GM18520 (cell line): ENCODE measurements around the gene MST1.

ENCODE experiments used
- ATAC-seq: cut with Tn5 transposase; IDR thresholded peaks from one replicate; pipeline ENCODE4 v1.9.1; 2021; ENCODE audit not compliant: unreplicated experiment

MST1 gene

DNA sequence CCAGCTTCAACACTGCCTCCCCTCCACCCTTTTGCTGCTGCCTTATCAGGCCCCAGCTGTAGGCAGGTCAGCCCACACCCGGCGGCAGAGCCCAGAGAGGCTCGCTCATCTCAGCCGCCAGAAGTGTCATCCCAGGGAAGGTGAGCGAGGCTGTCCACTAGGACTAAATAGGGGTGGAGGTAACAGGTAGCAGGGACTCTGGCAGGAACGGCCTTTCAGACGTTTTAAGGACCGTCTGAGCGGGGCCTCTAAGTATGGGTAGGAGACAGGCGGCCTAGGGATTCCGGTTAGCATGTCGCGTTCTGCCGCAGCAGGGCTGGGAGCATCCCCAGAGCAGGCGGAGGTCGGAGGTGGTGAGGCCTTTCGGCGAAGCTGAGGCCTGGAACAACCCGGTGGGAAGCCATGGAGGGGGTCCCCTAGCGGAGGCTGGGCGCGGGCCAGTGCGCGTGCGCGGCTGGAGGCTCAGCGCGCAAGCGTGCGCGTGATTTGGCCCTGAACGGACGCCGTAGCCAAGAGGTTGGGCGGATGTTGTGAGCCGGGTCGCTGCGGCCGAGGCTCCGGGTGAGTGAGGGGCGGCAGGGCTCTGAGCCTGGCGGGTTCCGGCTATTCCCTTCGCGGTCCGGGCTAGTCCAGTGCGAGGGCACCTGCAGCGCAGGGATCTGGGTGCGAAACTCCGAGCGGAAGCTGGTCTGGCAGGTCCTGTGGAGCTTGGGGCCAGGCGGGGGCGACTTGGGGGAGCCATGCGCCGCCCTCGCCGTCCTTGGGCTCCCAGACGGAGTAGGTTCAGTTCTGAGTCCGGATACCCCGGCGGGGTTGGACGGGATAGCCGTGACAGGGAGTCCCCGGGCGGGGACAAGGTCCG, at the start of gene MST1, which contains the start of gene RNF123:
TSS of gene MST1 (minus strand) at position 429 of the 862 bp plus-strand sequence. CDS start 783 bp downstream, outside the sequence.
TSS of gene RNF123 (plus strand) at position 512 of the 862 bp plus-strand sequence. CDS start 1,609 bp downstream, outside the sequence.
- ATAC-seq = peak; percentile 69

DNA sequence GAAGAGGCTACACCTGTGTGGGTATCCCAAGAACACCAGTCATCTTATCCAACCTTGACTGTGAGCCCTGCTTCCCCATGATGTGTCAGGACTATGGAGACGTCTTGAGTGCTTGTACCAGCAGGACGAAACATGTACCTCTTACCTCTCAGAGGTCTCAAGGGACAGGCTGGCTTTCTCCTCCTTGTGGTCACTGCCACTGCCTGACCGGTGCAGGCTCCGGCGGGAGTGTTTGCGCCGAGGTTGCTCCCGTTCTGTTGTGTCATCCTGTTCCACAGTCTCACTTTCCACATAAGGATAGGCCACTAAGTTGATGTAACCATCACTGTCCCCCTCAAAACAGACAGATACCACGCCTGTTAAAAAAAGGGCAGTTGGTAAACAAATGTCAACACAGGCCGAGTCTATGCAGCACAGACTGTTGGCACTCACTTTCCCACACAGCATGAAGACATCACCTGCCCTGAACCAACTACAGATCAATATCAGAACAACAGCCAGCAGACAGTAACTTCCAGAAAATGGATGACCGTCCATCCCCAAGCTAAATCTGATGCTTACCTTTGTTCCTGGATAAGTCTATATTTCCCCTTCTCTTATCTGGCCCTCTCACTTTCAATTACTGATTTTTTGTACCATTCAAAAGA, 48.9 kb upstream of the MST1 start:
- ATAC-seq = no peak

DNA sequence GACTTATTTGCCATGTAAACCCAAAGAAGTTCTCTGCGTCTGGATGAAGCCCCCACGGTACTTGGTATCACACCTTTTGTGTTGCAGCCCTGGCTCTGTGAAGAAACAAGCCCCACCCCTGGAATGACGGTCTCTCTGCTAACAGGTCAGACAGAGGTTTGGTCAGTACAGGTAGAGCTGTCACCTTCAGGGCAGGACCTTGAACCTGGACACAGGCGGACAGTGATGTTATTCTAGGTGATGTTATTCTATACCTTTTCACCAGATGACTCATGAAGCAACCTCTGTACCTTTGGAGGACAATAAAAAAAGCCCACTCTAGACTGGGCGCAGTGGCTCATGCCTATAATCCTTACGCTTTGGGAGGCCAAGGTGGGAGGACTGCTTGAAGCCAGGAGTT, 45.5 kb upstream of the MST1 start:
- ATAC-seq = no peak

DNA sequence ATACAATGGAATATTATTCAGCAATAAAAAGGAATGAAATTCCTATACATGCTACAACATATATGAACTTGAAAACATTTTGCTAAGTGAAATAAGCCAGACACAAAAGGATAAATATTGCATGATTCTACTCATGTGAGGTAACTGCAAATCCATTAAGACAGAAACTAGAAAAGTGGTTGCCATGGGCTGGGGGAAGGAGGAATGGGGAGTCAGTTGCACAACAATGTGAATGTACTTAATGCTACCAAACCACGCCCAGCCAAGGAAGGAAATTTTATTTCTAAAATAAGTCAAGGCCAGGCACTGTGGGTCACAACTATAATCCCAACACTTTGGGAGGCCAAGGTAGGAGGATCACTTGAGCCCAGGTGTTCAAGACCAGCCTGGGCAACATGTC, 44.3 kb upstream of the MST1 start:
- ATAC-seq = no peak

GRCh38 chr3:49732597-49732996, 43.3 kb upstream of the MST1 start:
- no peak for ATAC-seq

DNA sequence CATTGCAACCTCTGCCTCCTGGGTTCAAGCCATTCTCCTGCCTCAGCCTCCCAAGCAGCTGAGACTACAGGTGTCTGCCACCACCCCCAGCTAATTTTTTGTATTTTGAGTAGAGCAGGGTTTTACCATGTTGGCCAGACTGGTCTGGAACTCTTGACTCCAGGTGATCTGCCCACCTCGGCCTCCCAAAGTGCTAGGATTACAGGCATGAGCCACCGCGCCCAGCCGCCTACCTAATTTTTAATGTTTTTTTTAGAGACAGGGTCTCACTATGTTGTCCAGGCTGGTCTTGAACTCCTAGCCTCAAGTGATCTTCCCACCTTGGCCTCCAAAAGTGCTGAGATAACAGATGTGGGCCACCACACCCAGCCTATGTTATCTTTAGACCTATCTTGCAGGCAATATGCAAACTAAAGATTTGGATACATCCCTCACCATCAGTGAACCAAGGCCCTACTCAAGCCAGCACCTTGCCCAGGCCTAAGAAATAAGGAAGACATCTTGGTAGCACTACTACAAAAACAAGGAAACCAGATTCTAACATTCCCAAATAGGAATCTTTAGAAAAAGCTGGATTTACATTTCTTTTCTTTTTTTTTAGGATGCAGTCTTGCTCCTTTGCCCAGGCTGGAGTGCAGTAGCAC, 40.8 kb upstream of the MST1 start:
- no peak for ATAC-seq

DNA sequence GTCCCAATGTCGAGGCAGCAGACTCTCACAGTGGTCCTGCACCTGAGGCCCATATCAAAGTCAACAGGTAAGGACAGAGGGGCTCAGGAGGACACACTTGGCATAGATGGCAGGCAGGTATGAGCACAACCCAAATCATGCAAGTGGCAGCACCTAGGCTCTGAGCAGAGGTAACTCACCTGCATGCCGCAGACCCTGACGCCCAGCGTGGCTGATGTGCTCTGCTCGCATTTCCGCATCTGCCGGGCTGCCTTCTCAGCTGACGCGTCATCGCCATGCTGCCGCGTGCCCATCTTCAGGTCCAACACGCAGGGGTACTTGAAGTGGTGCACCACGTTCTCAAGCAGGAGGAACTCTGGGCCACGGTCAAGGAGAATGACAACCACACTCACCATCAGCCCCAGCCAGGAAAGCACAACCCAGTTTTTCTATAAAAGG, 38.7 kb upstream of the MST1 start:
- ATAC-seq = no peak

GRCh38 chr3:49727154-49727923, 38.1 kb upstream of the MST1 start:
- no peak for ATAC-seq

DNA sequence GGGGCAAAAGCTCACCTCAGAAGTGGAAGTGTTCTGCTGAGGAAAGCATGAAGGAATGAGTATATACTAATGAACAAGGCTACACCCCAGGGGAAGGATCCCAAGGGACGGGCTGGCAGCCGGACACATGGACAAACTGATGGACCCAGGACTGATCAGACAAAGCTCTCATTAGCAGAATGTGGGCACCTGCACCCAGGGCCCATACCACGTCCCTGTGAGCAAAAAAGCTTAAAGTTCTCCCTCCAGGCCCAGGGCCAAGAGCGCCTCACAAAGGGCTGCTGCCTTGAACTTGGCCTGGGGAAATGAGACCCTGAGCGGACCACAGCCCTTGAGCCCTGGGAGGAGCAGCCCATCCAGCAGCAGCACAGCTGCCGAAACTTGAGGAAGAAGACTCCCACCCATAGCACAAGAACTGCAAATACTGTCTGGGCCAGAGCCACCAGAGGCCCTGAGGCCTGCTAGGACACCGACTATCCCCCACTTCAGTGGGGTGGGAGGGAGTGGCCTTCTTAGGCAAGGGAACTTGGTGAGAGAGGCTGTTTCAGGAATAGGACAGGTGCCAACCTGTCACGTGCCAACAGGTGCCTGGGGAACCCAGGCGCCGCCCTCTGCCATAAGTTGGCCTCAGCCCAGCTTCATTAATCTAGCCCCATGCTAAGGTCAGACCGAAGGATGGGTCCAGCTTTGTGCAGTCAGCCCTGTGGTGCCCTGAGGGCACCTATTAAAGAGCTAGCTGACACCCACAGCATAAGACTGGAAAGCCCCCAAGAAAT, 36.8 kb upstream of the MST1 start:
- ATAC-seq = no peak

GRCh38 chr3:49724586-49724985, 35.3 kb upstream of the MST1 start:
- no peak for ATAC-seq

GRCh38 chr3:49723628-49724551, 34.6 kb upstream of the MST1 start, which contains the start of gene GMPPB:
GMPPB (minus strand) TSS chr3:49723951; CDS start chr3:49723726, 225 bp downstream.
- peak; percentile 83 for ATAC-seq

- no peak for ATAC-seq
Observed at GRCh38 chr3:49723296-49723627, 34.0 kb upstream of the MST1 start.

DNA sequence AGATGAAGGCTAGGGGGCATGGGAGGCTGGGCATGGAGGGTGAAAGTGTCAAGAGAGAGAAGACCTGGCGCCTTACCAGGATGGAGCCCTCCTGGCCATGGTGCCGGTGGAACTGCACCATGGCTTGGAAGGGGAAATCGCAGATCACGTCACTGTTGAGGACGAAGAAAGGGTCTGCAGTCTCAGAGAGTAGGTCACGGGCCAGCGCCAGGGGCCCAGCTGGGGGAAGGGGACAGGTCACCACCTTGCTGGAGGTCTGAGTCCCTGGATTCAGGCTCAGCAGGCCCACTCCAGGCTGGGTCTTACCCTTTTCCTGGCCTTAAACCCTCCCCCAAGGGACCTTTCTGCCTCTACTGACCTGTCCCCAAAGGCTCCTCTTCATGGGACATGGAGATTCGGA, 33.6 kb upstream of the MST1 start:
- ATAC-seq = no peak

DNA sequence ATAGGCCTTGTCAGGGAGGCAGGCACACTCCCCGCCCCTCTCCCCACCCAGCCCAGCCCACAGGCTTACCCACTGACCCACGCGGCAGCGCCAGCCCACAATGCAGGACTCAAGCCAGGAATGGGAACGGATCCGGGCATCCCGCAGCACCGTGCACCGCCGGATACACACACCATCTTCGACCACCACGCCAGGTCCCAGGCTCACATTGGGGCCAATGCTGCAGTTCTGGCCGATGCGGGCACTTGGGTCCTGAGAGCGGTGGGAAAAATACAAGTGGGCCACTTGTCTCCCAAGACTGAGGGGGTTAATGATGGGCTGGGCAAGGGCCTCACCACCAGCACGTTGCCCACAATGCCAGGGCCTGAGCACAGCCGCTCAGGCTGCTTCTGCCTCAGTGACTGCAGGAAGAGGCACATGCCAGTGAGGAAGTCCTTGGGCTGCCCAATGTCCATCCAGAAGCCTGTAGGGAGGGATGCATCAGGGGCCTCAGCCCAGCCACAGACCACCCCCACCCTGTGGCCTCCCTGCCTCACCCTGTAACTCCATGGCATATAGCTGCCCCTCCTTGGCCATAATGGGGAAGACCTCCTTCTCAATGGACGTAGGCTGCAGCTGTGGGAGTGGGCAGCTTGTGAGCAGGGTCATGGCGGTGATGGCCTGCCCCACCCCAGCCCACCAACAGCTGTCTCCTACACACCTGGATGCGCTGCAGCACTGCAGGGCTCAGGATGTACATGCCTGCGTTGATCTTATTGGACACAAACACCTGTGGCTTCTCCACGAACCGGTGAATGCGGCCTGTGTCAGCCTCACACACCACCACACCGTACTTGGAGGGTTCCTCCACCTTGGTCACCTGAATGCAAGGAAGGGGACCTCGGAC, 32.9 kb upstream of the MST1 start:
- ATAC-seq = no peak

DNA sequence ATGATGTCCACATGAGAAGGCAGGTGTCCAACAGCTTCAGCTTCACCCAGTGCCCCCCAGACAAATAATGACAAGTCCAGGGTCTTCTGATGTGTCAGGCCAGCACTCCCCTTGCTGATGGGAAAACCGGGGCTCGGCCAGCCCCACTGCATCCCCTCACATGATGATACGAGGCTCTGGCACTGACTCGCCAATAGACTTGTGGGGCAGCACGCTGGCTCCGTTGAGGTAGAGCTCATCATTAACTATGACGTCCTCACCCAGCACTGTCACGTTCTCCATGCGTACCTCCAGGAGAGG, 32.3 kb upstream of the MST1 start:
- no peak for ATAC-seq

DNA sequence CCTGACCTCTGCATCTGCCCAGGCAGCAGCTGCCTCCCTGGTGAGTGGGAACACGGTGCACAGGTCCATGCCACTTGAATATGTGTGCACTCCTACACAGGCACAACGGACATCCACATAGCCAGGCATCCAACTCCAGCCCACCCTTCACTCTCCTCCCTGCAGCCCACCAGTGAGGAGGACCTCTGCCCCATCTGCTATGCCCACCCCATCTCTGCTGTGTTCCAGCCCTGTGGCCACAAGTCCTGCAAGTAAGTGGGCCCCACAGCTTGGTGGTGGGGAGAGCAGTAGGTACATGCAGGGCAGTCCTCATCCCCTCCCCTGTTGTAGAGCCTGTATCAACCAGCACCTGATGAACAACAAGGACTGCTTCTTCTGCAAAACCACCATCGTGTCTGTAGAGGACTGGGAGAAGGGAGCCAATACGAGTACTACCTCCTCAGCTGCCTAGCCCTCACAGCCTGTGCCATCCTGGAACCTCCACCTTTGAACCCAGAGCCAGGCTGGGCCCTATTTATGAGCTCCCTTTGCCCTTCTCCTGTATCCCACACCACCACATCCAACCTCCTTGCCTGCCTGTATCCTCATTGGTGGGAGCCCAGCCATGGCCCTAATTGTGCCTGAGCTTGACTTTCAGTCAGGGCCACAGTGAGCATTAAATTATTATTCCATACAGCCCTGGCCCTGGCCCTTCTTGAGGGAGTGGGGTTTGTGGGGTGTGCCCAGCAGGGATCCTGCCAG, 31.8 kb upstream of the MST1 start:
- ATAC-seq = no peak

GRCh38 chr3:49719214-49719884, 30.1 kb upstream of the MST1 start, which contains the start of gene AMIGO3:
AMIGO3 (minus strand) TSS chr3:49719684; CDS start chr3:49719465, 219 bp downstream.
- ATAC-seq = no peak
